22Rv1 (cell line): ENCODE data around the gene IL31.

ENCODE experiments used
- H3K27ac ChIP-seq: fragments of 450-650 bp; 2 replicates; pipeline ENCODE4 v1.5.1; 2017
- ZFX ChIP-seq: fragments of 450-650 bp; IDR thresholded peaks from 2 replicates; pipeline ENCODE4 v1.6.1; 2017; ENCODE audit warnings: antibody characterized with exemption, borderline replicate concordance
- TF ChIP-seq, protein P1 (sequence below): fragments of 450-650 bp; IDR thresholded peaks from 2 replicates; pipeline ENCODE4 v1.5.1; 2017; ENCODE audit warnings: mild to moderate bottlenecking

IL31 gene

GRCh38 chr12:122206111-122206881 lies 32.3 kb upstream of the IL31 start:
- TF ChIP-seq ZFX = no peak
- TF ChIP-seq, protein P1, sequence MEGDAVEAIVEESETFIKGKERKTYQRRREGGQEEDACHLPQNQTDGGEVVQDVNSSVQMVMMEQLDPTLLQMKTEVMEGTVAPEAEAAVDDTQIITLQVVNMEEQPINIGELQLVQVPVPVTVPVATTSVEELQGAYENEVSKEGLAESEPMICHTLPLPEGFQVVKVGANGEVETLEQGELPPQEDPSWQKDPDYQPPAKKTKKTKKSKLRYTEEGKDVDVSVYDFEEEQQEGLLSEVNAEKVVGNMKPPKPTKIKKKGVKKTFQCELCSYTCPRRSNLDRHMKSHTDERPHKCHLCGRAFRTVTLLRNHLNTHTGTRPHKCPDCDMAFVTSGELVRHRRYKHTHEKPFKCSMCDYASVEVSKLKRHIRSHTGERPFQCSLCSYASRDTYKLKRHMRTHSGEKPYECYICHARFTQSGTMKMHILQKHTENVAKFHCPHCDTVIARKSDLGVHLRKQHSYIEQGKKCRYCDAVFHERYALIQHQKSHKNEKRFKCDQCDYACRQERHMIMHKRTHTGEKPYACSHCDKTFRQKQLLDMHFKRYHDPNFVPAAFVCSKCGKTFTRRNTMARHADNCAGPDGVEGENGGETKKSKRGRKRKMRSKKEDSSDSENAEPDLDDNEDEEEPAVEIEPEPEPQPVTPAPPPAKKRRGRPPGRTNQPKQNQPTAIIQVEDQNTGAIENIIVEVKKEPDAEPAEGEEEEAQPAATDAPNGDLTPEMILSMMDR = no peak
- 0 out of 2 replicates have a peak overlapping the region, but pooled peaks have one; percentile 13 for H3K27ac ChIP-seq

DNA sequence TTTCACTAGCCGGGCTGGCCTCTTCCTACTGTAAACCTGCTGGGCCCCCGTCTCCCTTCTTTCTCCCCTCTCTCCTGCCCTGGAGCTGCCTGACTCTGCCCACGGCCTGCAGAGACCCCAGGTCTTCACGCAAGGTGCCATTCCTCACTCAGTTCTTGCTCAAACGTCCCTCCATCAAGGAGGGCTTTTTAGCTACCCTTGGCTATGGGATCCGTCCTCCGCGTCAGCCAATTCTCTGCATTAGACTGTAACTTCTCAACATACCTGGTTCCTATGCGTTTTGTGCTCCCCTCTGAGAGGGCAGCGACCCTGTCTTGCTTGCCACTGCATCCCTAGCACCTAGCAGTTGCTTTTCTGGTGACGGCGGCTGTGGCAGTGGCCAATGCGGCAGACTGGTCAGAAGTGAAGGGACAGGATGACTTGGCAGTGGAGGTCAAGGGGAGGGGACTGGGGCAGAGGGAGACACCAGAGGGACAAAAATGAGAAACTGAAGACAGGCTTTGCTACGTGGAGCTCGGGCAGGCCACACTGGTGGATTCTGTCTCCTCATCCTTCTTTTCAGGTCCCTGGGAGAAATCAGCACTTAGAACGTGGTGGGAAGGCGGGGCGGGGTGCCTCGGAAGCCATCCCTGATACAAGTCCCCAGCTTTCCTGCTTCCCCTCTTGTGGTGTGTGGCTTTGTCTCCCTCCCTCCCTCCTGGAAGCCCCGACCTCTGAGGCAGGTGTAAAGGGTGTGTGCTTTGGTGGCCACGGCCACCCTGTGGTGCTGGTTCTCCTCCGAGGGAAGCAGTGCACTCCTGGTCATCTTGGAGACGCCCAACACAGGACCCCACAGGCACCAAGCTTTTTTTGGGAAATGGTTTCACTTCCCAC lies 31.3 kb upstream of the IL31 start:
- TF ChIP-seq ZFX = no peak
- TF ChIP-seq, protein P1 = no peak
- H3K27ac ChIP-seq = no peak overlapping the region

- H3K27ac ChIP-seq = no peak overlapping the region; the same call in 1 of the 2 replicates
- TF ChIP-seq, protein P1 = no peak
- TF ChIP-seq ZFX = no peak
Measured at GRCh38 chr12:122204167-122205052, 30.4 kb upstream of the IL31 start.

DNA sequence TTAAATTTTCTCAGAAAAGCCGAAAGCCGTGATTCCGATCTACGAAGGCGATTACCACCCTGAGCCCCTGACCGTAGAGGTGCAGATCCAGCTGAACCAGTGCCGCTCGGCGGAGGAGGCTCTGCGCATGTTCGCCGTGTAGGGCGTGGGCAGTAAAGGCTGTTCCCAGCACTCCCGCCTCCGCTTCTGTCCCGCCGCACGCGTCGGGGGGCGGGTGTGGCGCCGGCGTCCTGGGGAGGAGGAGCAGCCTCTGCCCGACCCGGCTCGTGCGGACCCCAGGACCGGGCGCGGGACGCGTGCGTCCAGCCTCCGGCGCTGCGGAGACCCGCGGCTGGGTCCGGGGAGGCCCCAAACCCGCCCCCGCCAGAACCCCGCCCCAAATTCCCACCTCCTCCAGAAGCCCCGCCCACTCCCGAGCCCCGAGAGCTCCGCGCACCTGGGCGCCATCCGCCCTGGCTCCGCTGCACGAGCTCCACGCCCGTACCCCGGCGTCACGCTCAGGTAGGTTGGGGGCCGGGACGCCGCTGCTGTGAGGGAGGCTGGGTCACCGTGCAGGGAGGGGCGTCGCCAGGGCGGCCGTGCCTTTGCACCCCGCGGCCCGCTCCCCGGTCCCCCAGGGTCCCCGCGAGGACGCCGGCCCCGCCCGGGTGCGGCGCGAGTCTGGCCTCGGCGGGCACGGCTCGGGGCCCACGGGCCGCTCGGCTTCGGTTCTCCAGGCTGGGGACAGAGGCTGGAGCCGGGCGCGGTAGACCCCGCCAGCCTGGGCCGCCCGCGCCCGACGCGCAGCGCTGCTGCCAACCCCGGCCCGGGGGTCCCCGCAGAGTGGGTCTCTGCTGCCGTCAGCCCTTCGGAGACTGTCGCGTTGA lies 29.5 kb upstream of the IL31 start, which contains the start of gene B3GNT4:
Gene B3GNT4, plus strand, starts transcription at position 409 of the 866 bp plus-strand sequence. CDS start 910 bp downstream, outside the sequence.
- H3K27ac ChIP-seq = peak within 1 kb of the TSS; percentile 30; the same call in 1 of the 2 replicates
- no peak for TF ChIP-seq ZFX
- TF ChIP-seq, protein P1 = no peak

GRCh38 chr12:122202811-122203210 lies 28.8 kb upstream of the IL31 start:
- peak overlapping the region; percentile 30; the same call in 1 of the 2 replicates for H3K27ac ChIP-seq

GRCh38 chr12:122202017-122202416 lies 28.0 kb upstream of the IL31 start:
- TF ChIP-seq, protein P1 = no peak
- TF ChIP-seq ZFX = no peak
- H3K27ac ChIP-seq = no peak overlapping the region
